DND-41 (cell line): ENCODE data around the gene MRPS27.

Experiments
- ATAC-seq: fragments of 200-7000 bp; cut with Tn5 transposase; 3 replicates; pipeline ENCODE4 v1.9.1; 2021; ENCODE audit warnings: low read depth; ENCODE audit not compliant: insufficient read depth
- DNase-seq: peaks from one replicate; pipeline ENCODE4 v3.0.0-alpha.2; 2020
- H2AFZ ChIP-seq: 2 replicates; pipeline ENCODE4 v1.6.0; 2012; ENCODE audit warnings: low read depth, low read length
- H3K27ac ChIP-seq: 2 replicates; pipeline ENCODE4 v1.5.1; 2012; ENCODE audit warnings: low read length, inconsistent platforms
- H3K27me3 ChIP-seq: fragments of 200-600 bp; sonication (generic); 2 replicates; pipeline ENCODE4 v1.6.0; 2012; ENCODE audit warnings: low read length, mild to moderate bottlenecking, inconsistent platforms; ENCODE audit not compliant: insufficient read depth, poor library complexity
- H3K36me3 ChIP-seq: 2 replicates; pipeline ENCODE4 v1.5.1; 2012; ENCODE audit warnings: low read length, inconsistent platforms; ENCODE audit not compliant: insufficient read depth
- H3K4me1 ChIP-seq: 2 replicates; pipeline ENCODE4 v1.5.1; 2012; ENCODE audit warnings: mild to moderate bottlenecking, low read length; ENCODE audit not compliant: insufficient read depth
- H3K4me2 ChIP-seq: 2 replicates; pipeline ENCODE4 v1.6.0; 2012; ENCODE audit warnings: mild to moderate bottlenecking, moderate library complexity, low read length, inconsistent platforms; ENCODE audit not compliant: insufficient read depth
- H3K4me3 ChIP-seq, 2 experiments: fragments of 200-600 bp in 1 of 2; shearing (Covaris generic) in 1 of 2; 2 replicates each; pipeline ENCODE4 v1.5.1; 2012 to 2016; ENCODE audit warnings: inconsistent platforms in 2 of 2, low read length in 2 of 2, mild to moderate bottlenecking in 2 of 2, low read depth in 1 of 2, moderate library complexity in 1 of 2
- H3K79me2 ChIP-seq: 2 replicates; pipeline ENCODE4 v1.6.0; 2012; ENCODE audit warnings: low read length, inconsistent platforms; ENCODE audit not compliant: insufficient read depth
- H3K9ac ChIP-seq: 2 replicates; pipeline ENCODE4 v1.6.0; 2012; ENCODE audit warnings: low read depth, mild to moderate bottlenecking, inconsistent platforms, low read length, moderate library complexity
- H3K9me3 ChIP-seq: 2 replicates; pipeline ENCODE4 v1.5.1; 2012; ENCODE audit warnings: low read length, moderate library complexity, mild to moderate bottlenecking, inconsistent platforms; ENCODE audit not compliant: insufficient read depth, severe bottlenecking
- H4K20me1 ChIP-seq: 2 replicates; pipeline ENCODE4 v1.6.0; 2012; ENCODE audit warnings: low read length; ENCODE audit not compliant: insufficient read depth
- CTCF ChIP-seq: IDR thresholded peaks from 2 replicates; pipeline ENCODE4 v1.5.1; 2012; ENCODE audit warnings: borderline replicate concordance, low read length, moderate library complexity, mild to moderate bottlenecking; ENCODE audit not compliant: poor library complexity, severe bottlenecking; ENCODE audit errors: extremely low read depth
- EZH2 ChIP-seq: IDR thresholded peaks from 3 replicates; pipeline ENCODE4 v1.6.1; 2012; ENCODE audit warnings: borderline replicate concordance, low read depth, mild to moderate bottlenecking, moderate library complexity, low read length, inconsistent platforms; ENCODE audit not compliant: severe bottlenecking

MRPS27 gene

GRCh38 chr5:72266862-72267261 lies 53.2 kb downstream of the MRPS27 start:
- H4K20me1 ChIP-seq: peaks cover 21% of the 10 kb centered on the region; the same call in 1 of the 2 replicates
- H3K4me1 ChIP-seq: no peaks in the 10 kb centered on the region
- H3K79me2 ChIP-seq: peaks cover 20% of the 10 kb centered on the region
- no peak for TF ChIP-seq EZH2
- TF ChIP-seq CTCF: no peak
- no peak overlapping the region for H3K4me2 ChIP-seq
- no peaks in the 10 kb centered on the region for H3K9me3 ChIP-seq
- H3K4me3 ChIP-seq: no peak overlapping the region
- no peak overlapping the region for H3K27ac ChIP-seq
- no peak overlapping the region for H2AFZ ChIP-seq
- H3K36me3 ChIP-seq: peaks cover 6% of the 10 kb centered on the region; the same call in 1 of the 2 replicates
- ATAC-seq: no peak
- no peak overlapping the region for H3K9ac ChIP-seq
- no peaks in the 10 kb centered on the region for H3K27me3 ChIP-seq
- DNase-seq: no peak

GRCh38 chr5:72265032-72265877 lies 54.8 kb downstream of the MRPS27 start:
- Histone ChIP-seq H2AFZ (no peak overlapping the region), H3K4me3 (no peak overlapping the region), H3K4me2 (no peak overlapping the region), H3K9ac (no peak overlapping the region), H3K4me1 (no peaks in the 10 kb centered on the region), H4K20me1 (peaks cover 21% of the 10 kb centered on the region; the same call in 1 of the 2 replicates), H3K36me3 (peaks cover 10% of the 10 kb centered on the region; the same call in 1 of the 2 replicates), H3K9me3 (no peaks in the 10 kb centered on the region), H3K27ac (no peak overlapping the region), H3K79me2 (peaks cover 24% of the 10 kb centered on the region), H3K27me3 (no peaks in the 10 kb centered on the region)
- TF ChIP-seq CTCF (no peak), EZH2 (no peak)
- ATAC-seq (no peak), DNase-seq (no peak)

DNA sequence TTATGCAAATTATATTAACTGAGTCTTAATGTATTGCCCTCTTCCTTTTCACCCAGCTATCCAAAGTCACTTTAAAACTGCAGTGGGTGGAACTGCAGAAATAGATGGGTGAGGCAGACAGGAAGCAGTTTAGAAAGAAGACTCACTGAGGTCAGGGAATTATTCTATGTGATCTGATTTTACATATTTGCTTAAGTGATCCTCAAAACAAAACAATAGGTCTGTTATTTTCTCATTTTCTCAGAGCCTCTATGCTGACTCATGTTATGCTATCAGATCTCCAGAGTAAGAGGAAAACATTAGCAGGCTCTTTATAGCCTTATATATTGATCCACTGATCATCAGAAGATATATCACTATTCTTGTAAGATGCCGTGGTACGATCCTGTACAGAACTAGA lies 63.5 kb downstream of the MRPS27 start:
- Histone ChIP-seq H3K27ac (no peak overlapping the region), H3K9me3 (no peaks in the 10 kb centered on the region), H3K4me2 (no peak overlapping the region), H3K79me2 (peaks cover 6% of the 10 kb centered on the region; the same call in 1 of the 2 replicates), H3K4me3 (no peak overlapping the region), H2AFZ (no peak overlapping the region), H3K9ac (no peak overlapping the region), H4K20me1 (peaks cover 14% of the 10 kb centered on the region; the same call in 1 of the 2 replicates), H3K36me3 (peaks cover 11% of the 10 kb centered on the region; the same call in 1 of the 2 replicates), H3K4me1 (no peaks in the 10 kb centered on the region), H3K27me3 (no peaks in the 10 kb centered on the region)
- ATAC-seq (no peak), DNase-seq (no peak)
- TF ChIP-seq EZH2 (no peak), CTCF (no peak)
